CD14-positive monocyte (primary cell): Measurements from ENCODE around the gene AP1S3. TPM values are rescaled to one million over a fixed set of nuclear protein-coding genes. Genes with fewer than 3 reads are reported as not detected.

Experiments
- DNase-seq, 3 donors: peaks; one replicate each; pipeline ENCODE4 v3.0.0-alpha.2; 2011 to 2022
- H2AFZ ChIP-seq: 2 replicates; pipeline ENCODE4 v1.6.0; 2012; ENCODE audit warnings: mild to moderate bottlenecking, low read depth, low read length, inconsistent platforms; ENCODE audit not compliant: insufficient read depth, poor library complexity, severe bottlenecking
- H3K27ac ChIP-seq, 2 donors: 1 replicate in 1 of 2; 2 replicates in 1 of 2; pipeline ENCODE4 v1.5.1; 2012 to 2013; ENCODE audit warnings: low read length in 2 of 2, control low read depth in 1 of 2, inconsistent platforms in 1 of 2, low read depth in 1 of 2, mild to moderate bottlenecking in 1 of 2
- H3K27me3 ChIP-seq, 2 donors: one replicate each; pipeline versions ENCODE4 v1.6.0 to v1.6.1; 2011 to 2013; ENCODE audit warnings: low read length in 2 of 2; ENCODE audit not compliant: control insufficient read depth in 2 of 2, insufficient read depth in 2 of 2
- H3K36me3 ChIP-seq, 2 donors: replicated peaks in 1 of 2; 1 replicate in 1 of 2; 2 replicates in 1 of 2; pipeline versions ENCODE4 v1.5.1 to v1.6.1; 2012 to 2013; ENCODE audit warnings: low read length in 2 of 2, control low read depth in 1 of 2, inconsistent platforms in 1 of 2, mild to moderate bottlenecking in 1 of 2; ENCODE audit not compliant: insufficient read depth in 2 of 2, control insufficient read depth in 1 of 2
- H3K4me1 ChIP-seq, 2 donors: 1 replicate in 1 of 2; 2 replicates in 1 of 2; pipeline versions ENCODE4 v1.5.1 to v1.6.1; 2012 to 2013; ENCODE audit warnings: low read length in 2 of 2, control low read depth in 1 of 2, inconsistent platforms in 1 of 2, mild to moderate bottlenecking in 1 of 2, moderate library complexity in 1 of 2; ENCODE audit not compliant: insufficient read depth in 2 of 2, control insufficient read depth in 1 of 2
- H3K4me2 ChIP-seq: replicated peaks from 2 replicates; pipeline ENCODE3; 2012; ENCODE audit warnings: low read length, moderate library complexity, mild to moderate bottlenecking; ENCODE audit not compliant: poor library complexity, severe bottlenecking; ENCODE audit errors: extremely low read depth
- H3K4me3 ChIP-seq, 3 experiments: fragments of 200-600 bp in 1 of 3; sonication (generic) in 1 of 3; replicated peaks in 1 of 3; 1 replicate in 2 of 3; 2 replicates in 1 of 3; pipeline ENCODE4 v1.5.1; 2011 to 2013; ENCODE audit warnings: low read length in 3 of 3, mild to moderate bottlenecking in 3 of 3, control low read depth in 2 of 3, low read depth in 2 of 3, inconsistent platforms in 1 of 3, moderate library complexity in 1 of 3
- H3K79me2 ChIP-seq: 2 replicates; pipeline ENCODE4 v1.6.0; 2012; ENCODE audit warnings: mild to moderate bottlenecking, control low read depth, inconsistent platforms, low read length, moderate library complexity; ENCODE audit not compliant: insufficient read depth
- H3K9ac ChIP-seq: 2 replicates; pipeline ENCODE4 v1.6.0; 2017; ENCODE audit warnings: low read length, mild to moderate bottlenecking; ENCODE audit not compliant: insufficient read depth, poor library complexity, severe bottlenecking
- H3K9me3 ChIP-seq, 2 donors: replicated peaks in 1 of 2; 1 replicate in 1 of 2; 2 replicates in 1 of 2; pipeline versions ENCODE4 v1.5.1 to v1.6.1; 2012 to 2013; ENCODE audit warnings: low read length in 2 of 2, control low read depth in 1 of 2; ENCODE audit not compliant: control insufficient read depth in 1 of 2, insufficient read depth in 1 of 2
- H4K20me1 ChIP-seq: 2 replicates; pipeline ENCODE4 v1.6.0; 2012; ENCODE audit warnings: mild to moderate bottlenecking, low read length, control low read depth, moderate library complexity; ENCODE audit not compliant: insufficient read depth
- H3K27ac Mint-ChIP-seq, 7 donors: one replicate each; pipeline ENCODE4 v1.8.0; 2020; ENCODE audit warnings: mild to moderate bottlenecking in 7 of 7, mixed read lengths in 7 of 7, moderate library complexity in 6 of 7, inconsistent platforms in 2 of 7
- H3K27me3 Mint-ChIP-seq, 3 donors: one replicate each; pipeline ENCODE4 v1.8.0; 2021 to 2022; ENCODE audit warnings: low read depth in 3 of 3, mild to moderate bottlenecking in 3 of 3, mixed read lengths in 3 of 3, moderate library complexity in 3 of 3, inconsistent platforms in 1 of 3
- H3K36me3 Mint-ChIP-seq, 2 donors: one replicate each; pipeline ENCODE4 v1.8.0; 2020; ENCODE audit warnings: mixed read lengths in 2 of 2, inconsistent platforms in 1 of 2, mild to moderate bottlenecking in 1 of 2
- H3K4me1 Mint-ChIP-seq: one replicate; pipeline ENCODE4 v1.8.0; 2020; ENCODE audit warnings: mild to moderate bottlenecking, mixed read lengths
- H3K4me3 Mint-ChIP-seq, 2 donors: one replicate each; pipeline ENCODE4 v1.8.0; 2020; ENCODE audit warnings: mild to moderate bottlenecking in 2 of 2, mixed read lengths in 2 of 2, moderate library complexity in 1 of 2
- H3K9me3 Mint-ChIP-seq, 7 donors: one replicate each; pipeline ENCODE4 v1.8.0; 2020 to 2022; ENCODE audit warnings: mixed read lengths in 7 of 7, mild to moderate bottlenecking in 6 of 7, moderate library complexity in 6 of 7, inconsistent platforms in 2 of 7
- WGBS: methylation state at CpG from one replicate; pipeline ENCODE4 v1.1.5; 2013; ENCODE audit warnings: missing lambda C conversion rate; ENCODE audit not compliant: insufficient coverage; 5-methylcytosine and 5-hydroxymethylcytosine counted together
- intact Hi-C, 2 donors: fragments of 100-400 bp; cut with micrococcal nuclease; formaldehyde crosslinking; loops; one replicate each; pipeline versions ENCODE4 v1.15.0 to v1.15.1; 2023
- polyA plus RNA-seq, 3 donors: library from polyadenylated mRNA; depleted of rRNA in 1 of 3; unstranded in 2 of 3; stranded (reverse) in 1 of 3; fragments of 300-500 nt in 2 of 3; fragments of >200 nt in 1 of 3; fragmentation: Illumina TruSeq in 2 of 3; gene quantifications; 1 replicate in 2 of 3; 2 replicates in 1 of 3; pipeline ENCODE4 v1.2.3, GENCODE V29; 2012 to 2021
- TF ChIP-seq, protein P1 (sequence below): fragments of 200-600 bp; IDR thresholded peaks from one replicate; pipeline ENCODE4 v1.8.0; 2022; ENCODE audit warnings: antibody characterized with exemption, mild to moderate bottlenecking

The AP1S3 gene
- polyA plus RNA-seq, 3 donors: 0.80 to 1.3 (median 0.81) TPM

DNA sequence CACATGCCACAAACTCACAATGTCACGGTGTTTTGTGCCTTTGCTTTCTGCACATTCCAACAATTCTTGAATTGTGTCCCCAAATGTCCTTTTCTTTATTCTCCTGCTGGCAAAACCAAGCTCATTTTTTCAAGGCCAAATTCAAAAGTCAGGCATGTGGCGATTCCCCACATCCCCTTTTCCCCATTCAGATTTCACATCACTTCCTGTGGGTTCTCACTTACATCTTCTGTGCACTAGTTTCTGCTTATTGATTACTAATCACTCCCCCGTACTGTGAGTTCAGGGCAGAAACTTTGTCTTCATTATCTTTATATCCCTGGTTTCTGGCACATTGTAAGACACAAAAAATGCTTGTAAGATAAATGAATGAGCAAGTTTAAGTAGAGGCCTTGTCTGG, 69.2 kb downstream of the AP1S3 start:
- Histone ChIP-seq H3K4me3 (no peak overlapping the region), H3K9ac (no peak overlapping the region), H3K27me3 (no peaks in the 10 kb centered on the region), H4K20me1 (no peaks in the 10 kb centered on the region), H3K79me2 (no peaks in the 10 kb centered on the region), H3K4me1 (peaks cover 5 to 9% of the 10 kb centered on the region in 2 donors), H3K27ac (no peak overlapping the region), H3K9me3 (no peaks in the 10 kb centered on the region), H2AFZ (no peak overlapping the region), H3K36me3 (peaks cover 0 to 7% of the 10 kb centered on the region in 2 donors), H3K4me2 (no peak overlapping the region)
- H3K4me1 Mint-ChIP-seq: peaks cover 11% of the 10 kb centered on the region
- peaks cover 0 to 2% (median 0%) of the 10 kb centered on the region in 3 donors for H3K27me3 Mint-ChIP-seq
- no peaks in the 10 kb centered on the region for H3K9me3 Mint-ChIP-seq
- no peak for DNase-seq
- intact Hi-C loops: no loop called here
- TF ChIP-seq, protein P1, sequence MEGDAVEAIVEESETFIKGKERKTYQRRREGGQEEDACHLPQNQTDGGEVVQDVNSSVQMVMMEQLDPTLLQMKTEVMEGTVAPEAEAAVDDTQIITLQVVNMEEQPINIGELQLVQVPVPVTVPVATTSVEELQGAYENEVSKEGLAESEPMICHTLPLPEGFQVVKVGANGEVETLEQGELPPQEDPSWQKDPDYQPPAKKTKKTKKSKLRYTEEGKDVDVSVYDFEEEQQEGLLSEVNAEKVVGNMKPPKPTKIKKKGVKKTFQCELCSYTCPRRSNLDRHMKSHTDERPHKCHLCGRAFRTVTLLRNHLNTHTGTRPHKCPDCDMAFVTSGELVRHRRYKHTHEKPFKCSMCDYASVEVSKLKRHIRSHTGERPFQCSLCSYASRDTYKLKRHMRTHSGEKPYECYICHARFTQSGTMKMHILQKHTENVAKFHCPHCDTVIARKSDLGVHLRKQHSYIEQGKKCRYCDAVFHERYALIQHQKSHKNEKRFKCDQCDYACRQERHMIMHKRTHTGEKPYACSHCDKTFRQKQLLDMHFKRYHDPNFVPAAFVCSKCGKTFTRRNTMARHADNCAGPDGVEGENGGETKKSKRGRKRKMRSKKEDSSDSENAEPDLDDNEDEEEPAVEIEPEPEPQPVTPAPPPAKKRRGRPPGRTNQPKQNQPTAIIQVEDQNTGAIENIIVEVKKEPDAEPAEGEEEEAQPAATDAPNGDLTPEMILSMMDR: no peak
- no peak overlapping the region for H3K4me3 Mint-ChIP-seq
- 55% methylated on average over 2 of the region's 3 CpGs for WGBS
- H3K36me3 Mint-ChIP-seq: peaks cover 20 to 23% of the 10 kb centered on the region in 2 donors
- no peak overlapping the region for H3K27ac Mint-ChIP-seq

DNA sequence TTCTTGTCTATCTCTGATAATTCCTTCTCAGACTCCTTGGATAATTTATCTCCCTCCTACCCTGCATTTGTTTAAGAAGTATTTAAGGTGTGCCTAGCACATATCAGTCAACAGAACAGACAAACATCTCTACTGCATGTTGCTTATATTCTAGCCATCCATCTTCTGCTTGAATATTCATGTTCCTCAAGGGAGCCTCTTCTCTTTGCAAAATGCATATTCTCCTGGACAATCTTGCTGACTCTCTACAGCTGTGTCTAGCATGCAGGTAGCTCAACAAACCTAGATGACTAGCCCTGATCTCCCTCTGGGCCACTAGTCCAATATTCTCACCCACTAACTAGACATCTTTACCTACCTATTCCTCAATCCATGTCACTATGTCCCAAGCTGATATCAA, 70.0 kb downstream of the AP1S3 start:
- Mint-ChIP-seq H3K27me3 (peaks cover 0 to 2% (median 0%) of the 10 kb centered on the region in 3 donors), H3K27ac (no peak overlapping the region), H3K9me3 (no peaks in the 10 kb centered on the region), H3K4me3 (no peak overlapping the region), H3K36me3 (peaks cover 17 to 21% of the 10 kb centered on the region in 2 donors), H3K4me1 (peaks cover 11% of the 10 kb centered on the region)
- Histone ChIP-seq H4K20me1 (no peaks in the 10 kb centered on the region), H3K27ac (no peak overlapping the region), H2AFZ (no peak overlapping the region), H3K4me2 (no peak overlapping the region), H3K36me3 (peaks cover 0 to 7% of the 10 kb centered on the region in 2 donors), H3K4me3 (no peak overlapping the region), H3K4me1 (peaks cover 5 to 9% of the 10 kb centered on the region in 2 donors), H3K9me3 (no peaks in the 10 kb centered on the region), H3K27me3 (no peaks in the 10 kb centered on the region), H3K79me2 (no peaks in the 10 kb centered on the region), H3K9ac (no peak overlapping the region)
- DNase-seq: no peak
- intact Hi-C loops: no loop called here
- TF ChIP-seq, protein P1: no peak
